Measurements from ENCODE around the gene SOX13. TPM values are rescaled to one million over a fixed set of nuclear protein-coding genes. Genes with fewer than 3 reads are reported as not detected.
A peak's percentile ranks its signal among the peaks of the same experiment; 100 is the strongest.

The SOX13 gene
- total RNA-seq, 4 donors from 2014 or later, result 12.1 to 34.1 (median 33.4) TPM

GRCh38 chr1:204083491-204083890 lies 10.6 kb downstream of the SOX13 start:
- Histone ChIP-seq H3K27me3 (no peaks in the 10 kb centered on the region), H3K27ac (peak overlapping the region; percentile 82 to 93 (median 88)), H3K9me3 (no peaks in the 10 kb centered on the region), H3K4me1 (peaks cover 56 to 94% (median 76%) of the 10 kb centered on the region in 4 donors), H3K4me3 (no peak overlapping the region), H3K36me3 (no peaks in the 10 kb centered on the region)
- in situ Hi-C loops (cut with MboI; ENCODE audit: low pct_ligation_motif_present in 1 of 4, low pct_unique_long_range_greater_than_20kb in 1 of 4, low sequenced_read_pairs in 3 of 4), result no loop called here
- no peak for DNase-seq
- TF ChIP-seq EP300 (IDR thresholded peaks at IDR 0.05; ENCODE audit: low read depth), result no peak
- TF ChIP-seq POLR2AphosphoS5 (IDR thresholded peaks at IDR 0.05), result no peak
- TF ChIP-seq POLR2A (IDR thresholded peaks at IDR 0.05), result no peak
- TF ChIP-seq, protein P1, sequence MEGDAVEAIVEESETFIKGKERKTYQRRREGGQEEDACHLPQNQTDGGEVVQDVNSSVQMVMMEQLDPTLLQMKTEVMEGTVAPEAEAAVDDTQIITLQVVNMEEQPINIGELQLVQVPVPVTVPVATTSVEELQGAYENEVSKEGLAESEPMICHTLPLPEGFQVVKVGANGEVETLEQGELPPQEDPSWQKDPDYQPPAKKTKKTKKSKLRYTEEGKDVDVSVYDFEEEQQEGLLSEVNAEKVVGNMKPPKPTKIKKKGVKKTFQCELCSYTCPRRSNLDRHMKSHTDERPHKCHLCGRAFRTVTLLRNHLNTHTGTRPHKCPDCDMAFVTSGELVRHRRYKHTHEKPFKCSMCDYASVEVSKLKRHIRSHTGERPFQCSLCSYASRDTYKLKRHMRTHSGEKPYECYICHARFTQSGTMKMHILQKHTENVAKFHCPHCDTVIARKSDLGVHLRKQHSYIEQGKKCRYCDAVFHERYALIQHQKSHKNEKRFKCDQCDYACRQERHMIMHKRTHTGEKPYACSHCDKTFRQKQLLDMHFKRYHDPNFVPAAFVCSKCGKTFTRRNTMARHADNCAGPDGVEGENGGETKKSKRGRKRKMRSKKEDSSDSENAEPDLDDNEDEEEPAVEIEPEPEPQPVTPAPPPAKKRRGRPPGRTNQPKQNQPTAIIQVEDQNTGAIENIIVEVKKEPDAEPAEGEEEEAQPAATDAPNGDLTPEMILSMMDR (IDR thresholded peaks at IDR 0.05), result no peak
- WGBS, 2 donors (ENCODE audit: low coverage in 1 of 2), result 88 to 100% methylated on average over 1 to 7 of the region's 7 CpGs
- intact Hi-C loops (cut with DNase I; ENCODE audit: low total_unique reads), result no loop called here

DNA sequence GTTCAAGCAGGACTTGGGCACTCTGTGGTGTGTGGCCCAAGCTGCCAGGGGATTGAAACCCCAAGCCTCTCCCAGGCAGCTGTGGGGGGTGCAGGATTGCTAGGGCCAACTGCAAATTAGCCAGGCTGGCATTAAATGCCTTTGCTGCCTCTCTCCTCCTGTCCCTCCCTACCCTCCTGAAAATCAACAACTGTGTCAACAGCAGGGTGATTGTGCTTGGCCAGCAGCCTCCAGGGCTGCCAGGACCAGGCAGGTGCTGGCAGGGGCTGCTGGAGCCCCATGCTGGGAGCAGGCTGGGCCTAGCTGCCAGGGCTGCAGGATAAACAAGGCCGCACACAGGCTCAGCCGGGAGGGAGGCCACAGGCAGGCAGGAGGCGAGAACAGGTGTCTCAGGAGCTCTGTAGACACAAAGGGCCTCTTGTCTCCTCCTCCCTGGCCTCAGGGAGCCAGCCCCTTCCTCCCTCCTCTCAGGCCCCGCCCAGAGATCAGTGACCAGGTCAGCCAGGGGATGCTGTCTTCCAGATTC lies 11.4 kb downstream of the SOX13 start:
- no peaks in the 10 kb centered on the region for H3K36me3 ChIP-seq
- peak; percentile 49 for DNase-seq
- in situ Hi-C loops (cut with MboI; ENCODE audit: low pct_ligation_motif_present in 1 of 4, low pct_unique_long_range_greater_than_20kb in 1 of 4, low sequenced_read_pairs in 3 of 4), result no loop called here
- H3K9me3 ChIP-seq, result no peaks in the 10 kb centered on the region
- H3K4me3 ChIP-seq, result no peak overlapping the region
- 60% methylated on average over 1 of the region's 4 CpGs; no CpG with 5 or more reads in 1 of the 2 donors for whole genome bisulfite sequencing, 2 donors (ENCODE audit: low coverage in 1 of 2)
- H3K4me1 ChIP-seq, result peaks cover 63 to 94% (median 78%) of the 10 kb centered on the region in 4 donors
- H3K27me3 ChIP-seq, result no peaks in the 10 kb centered on the region
- TF ChIP-seq POLR2AphosphoS5 (IDR thresholded peaks at IDR 0.05) (peak in 1 of 3 donors; percentile 29), EP300 (IDR thresholded peaks at IDR 0.05; ENCODE audit: low read depth) (no peak)
- intact Hi-C loops (cut with DNase I; ENCODE audit: low total_unique reads), result no loop called here
- peak overlapping the region; percentile 82 to 93 (median 88) for H3K27ac ChIP-seq

GRCh38 chr1:204085876-204086275 lies 13.0 kb downstream of the SOX13 start:
- no peaks in the 10 kb centered on the region for H3K27me3 ChIP-seq
- intact Hi-C loops (cut with DNase I; ENCODE audit: low total_unique reads) (no loop called here), in situ Hi-C loops (cut with MboI; ENCODE audit: low pct_ligation_motif_present in 1 of 4, low pct_unique_long_range_greater_than_20kb in 1 of 4, low sequenced_read_pairs in 3 of 4) (no loop called here)
- WGBS, 2 donors (ENCODE audit: low coverage in 1 of 2), result 36 to 68% methylated on average over 5 to 7 of the region's 7 CpGs
- H3K4me3 ChIP-seq, result no peak overlapping the region
- no peak for DNase-seq
- peaks cover 66 to 92% (median 78%) of the 10 kb centered on the region in 4 donors for H3K4me1 ChIP-seq
- no peaks in the 10 kb centered on the region for H3K9me3 ChIP-seq
- TF ChIP-seq POLR2A (IDR thresholded peaks at IDR 0.05) (no peak), POLR2AphosphoS5 (IDR thresholded peaks at IDR 0.05) (no peak), EP300 (IDR thresholded peaks at IDR 0.05; ENCODE audit: low read depth) (no peak)
- TF ChIP-seq, protein P1 (IDR thresholded peaks at IDR 0.05), result no peak
- peak overlapping the region; percentile 88 to 93 (median 91) for H3K27ac ChIP-seq
- no peaks in the 10 kb centered on the region for H3K36me3 ChIP-seq

- peak overlapping the region; percentile 88 to 93 (median 91) for H3K27ac ChIP-seq
- DNase-seq, result no peak
- intact Hi-C loops (cut with DNase I; ENCODE audit: low total_unique reads), result no loop called here
These were observed 14.4 kb downstream of the SOX13 start for GRCh38 chr1:204087181-204087892.

More at GRCh38 chr1:204087181-204087892, 14.4 kb downstream of the SOX13 start:
- Histone ChIP-seq H3K4me1 (peaks cover 69 to 97% (median 78%) of the 10 kb centered on the region in 4 donors), H3K4me3 (no peak overlapping the region), H3K36me3 (no peaks in the 10 kb centered on the region), H3K27me3 (no peaks in the 10 kb centered on the region), H3K9me3 (no peaks in the 10 kb centered on the region)
- WGBS, 2 donors (ENCODE audit: low coverage in 1 of 2), result 83% methylated on average over 8 of the region's 8 CpGs; no CpG with 5 or more reads in 1 of the 2 donors
- no peak for TF ChIP-seq POLR2AphosphoS5 (IDR thresholded peaks at IDR 0.05)
- TF ChIP-seq, protein P1 (IDR thresholded peaks at IDR 0.05), result no peak
- no peak for TF ChIP-seq POLR2A (IDR thresholded peaks at IDR 0.05)
- TF ChIP-seq EP300 (IDR thresholded peaks at IDR 0.05; ENCODE audit: low read depth), result no peak
- in situ Hi-C loops (cut with MboI; ENCODE audit: low pct_ligation_motif_present in 1 of 4, low pct_unique_long_range_greater_than_20kb in 1 of 4, low sequenced_read_pairs in 3 of 4), result no loop called here

Measured in transverse colon (tissue), 4 donors.